Measurements from ENCODE around the gene IL17RB.

Gene IL17RB

GRCh38 chr3:53846134-53846850 is at the start of gene IL17RB, which contains the start of gene CHDH:
IL17RB (plus strand) TSS chr3:53846568; CDS start chr3:53846589, 21 bp downstream.
CHDH (minus strand) TSS chr3:53846419; CDS start chr3:53824008, 22,411 bp downstream.
- FAIRE-seq (no peak), DNase-seq (ENCODE audit: low spot score) (peak; percentile 61)

DNA sequence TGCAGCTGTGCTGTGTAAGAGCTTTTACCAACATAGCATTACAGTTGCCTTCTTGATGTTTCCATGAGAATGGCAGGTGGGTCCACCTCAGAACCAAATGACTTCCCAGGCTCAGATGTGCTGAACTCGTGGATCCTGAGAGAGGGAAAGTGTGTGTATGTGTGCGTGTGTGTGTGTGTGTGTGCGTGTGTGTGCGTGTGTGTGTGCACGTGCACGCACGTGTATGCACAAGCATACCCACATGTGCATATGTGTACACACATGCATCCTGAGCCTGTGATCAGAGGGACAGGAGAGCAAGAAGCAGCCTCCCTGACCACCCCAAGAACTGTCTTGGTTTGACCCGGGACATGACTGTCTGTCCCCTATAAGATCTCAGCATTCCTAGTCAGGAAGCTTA is 48.2 kb upstream of the IL17RB start:
- FAIRE-seq, result peak; percentile 97

GRCh38 chr3:53799338-53799865 is 47.0 kb upstream of the IL17RB start:
- no peak for FAIRE-seq
- no peak for DNase-seq (ENCODE audit: low spot score)

More for the DNA sequence above, 48.2 kb upstream of the IL17RB start:
- no peak for DNase-seq (ENCODE audit: low spot score)

DNA sequence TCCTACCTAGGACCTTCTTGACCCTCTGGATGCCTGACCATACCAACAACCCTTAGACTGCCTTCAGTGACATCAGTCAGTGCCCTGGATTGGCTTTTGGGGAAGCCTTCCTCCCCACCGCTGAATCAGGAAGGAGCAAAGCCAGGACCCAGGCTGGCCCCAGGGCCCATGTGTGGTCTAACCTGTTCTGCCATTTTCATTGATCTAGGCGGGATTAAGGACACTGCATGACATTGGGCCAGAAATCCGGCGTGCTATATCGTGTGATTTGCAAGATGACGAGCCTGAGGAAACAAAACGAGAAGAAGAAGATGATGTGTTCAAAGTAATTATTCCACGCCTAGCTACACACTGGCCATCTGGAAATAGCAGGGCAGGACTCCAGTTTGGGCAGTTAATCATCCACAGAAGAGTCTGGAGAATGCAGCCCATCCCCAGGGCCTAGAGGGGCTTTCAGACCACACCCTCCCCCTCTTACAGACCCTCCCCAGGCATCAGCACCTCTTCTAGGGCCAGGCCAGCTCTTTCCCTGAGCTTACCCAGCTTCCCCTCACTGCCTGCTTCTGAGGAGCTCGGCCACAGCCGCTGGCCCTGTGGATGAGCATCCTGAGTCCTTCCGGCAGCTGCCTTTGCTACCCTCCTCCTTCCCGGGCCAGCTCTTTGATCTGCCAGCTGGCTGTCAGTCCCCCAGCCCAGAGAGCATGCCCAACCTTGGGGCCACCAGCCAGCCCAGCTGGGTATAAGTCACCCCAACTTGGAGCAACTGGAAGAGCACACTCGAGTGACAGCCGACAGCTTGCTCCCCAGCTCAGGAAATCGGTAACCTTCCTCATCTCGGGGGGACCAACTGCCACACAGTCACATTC is 46.1 kb upstream of the IL17RB start:
- FAIRE-seq, result no peak
- DNase-seq (ENCODE audit: low spot score), result no peak

- FAIRE-seq (no peak), DNase-seq (ENCODE audit: low spot score) (no peak)
Observed at GRCh38 chr3:53801319-53801718, 45.0 kb upstream of the IL17RB start.

DNA sequence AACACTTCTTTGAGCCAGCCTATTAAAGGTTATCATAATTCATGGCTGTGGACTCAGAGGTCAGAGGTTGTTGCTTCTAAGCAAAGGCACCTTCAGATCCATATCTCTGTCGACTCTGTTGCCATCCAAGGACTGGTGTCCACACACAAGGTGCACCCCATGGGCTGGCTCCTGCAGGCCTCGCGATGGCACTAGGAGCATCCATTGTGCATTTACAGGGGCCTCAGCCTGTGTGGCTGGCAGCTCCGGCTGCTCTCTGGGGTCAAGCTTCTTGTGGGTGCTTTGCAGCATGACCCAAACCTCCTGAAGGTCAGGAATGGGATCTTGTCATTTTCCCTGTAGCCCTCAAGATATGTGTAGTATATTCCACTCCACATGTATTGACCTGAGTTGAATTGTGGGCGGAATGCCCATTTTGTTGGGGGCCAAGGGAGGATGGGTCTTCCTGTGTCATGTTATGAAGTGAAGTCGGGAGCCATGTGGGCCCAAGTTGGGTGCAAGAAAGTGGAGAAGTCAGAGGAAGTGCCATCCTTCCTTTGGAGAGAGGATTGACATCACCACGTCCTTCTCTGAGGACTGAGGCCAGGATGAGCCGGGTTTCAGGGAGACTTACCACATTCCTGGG is 44.0 kb upstream of the IL17RB start:
- DNase-seq (ENCODE audit: low spot score) (no peak), FAIRE-seq (no peak)

GRCh38 chr3:53803124-53803815 is 43.1 kb upstream of the IL17RB start:
- FAIRE-seq (no peak), DNase-seq (ENCODE audit: low spot score) (no peak)

DNA sequence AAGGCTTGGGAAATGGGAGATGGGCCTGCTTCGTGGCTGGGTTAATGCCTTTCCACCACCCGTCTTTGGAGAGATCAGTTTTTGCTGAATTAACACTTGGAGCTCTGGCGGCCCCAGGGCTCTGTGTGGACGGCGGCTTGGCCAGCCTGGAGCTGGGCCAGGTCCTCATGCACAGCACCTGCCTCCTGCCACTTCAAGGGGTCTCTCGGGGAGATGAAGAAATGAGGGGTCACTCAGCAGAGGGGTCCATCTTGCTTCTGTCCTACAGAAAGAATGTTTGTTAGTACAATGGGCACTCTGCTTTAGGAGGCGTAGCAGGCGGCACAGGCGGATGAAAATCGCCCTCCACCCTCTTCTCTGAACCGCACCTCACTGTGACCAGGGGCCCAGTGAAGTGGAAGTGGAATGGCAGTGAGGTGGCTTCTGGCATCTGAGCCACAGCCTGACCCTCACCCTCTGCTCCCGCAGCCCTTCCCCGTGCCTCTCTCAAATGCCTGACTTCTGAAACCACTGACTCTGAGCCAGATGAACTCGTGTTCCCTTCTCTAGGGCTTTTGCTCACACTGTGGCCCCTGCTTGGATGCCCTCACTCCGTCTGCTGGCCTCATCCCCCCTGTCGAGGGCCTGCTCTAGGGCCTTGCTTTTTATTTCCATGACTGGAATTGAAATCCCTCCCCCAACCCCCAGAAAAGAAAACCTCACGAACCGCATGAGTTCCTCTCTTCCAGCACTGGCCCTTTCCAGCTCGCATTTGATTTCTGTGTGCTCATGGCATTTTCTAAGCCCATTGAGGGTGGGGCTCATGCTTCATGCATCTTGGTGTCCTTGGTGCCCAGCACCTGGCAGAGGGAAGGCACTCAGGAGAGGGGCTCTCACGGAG is 42.3 kb upstream of the IL17RB start:
- FAIRE-seq (no peak), DNase-seq (ENCODE audit: low spot score) (no peak)

DNA sequence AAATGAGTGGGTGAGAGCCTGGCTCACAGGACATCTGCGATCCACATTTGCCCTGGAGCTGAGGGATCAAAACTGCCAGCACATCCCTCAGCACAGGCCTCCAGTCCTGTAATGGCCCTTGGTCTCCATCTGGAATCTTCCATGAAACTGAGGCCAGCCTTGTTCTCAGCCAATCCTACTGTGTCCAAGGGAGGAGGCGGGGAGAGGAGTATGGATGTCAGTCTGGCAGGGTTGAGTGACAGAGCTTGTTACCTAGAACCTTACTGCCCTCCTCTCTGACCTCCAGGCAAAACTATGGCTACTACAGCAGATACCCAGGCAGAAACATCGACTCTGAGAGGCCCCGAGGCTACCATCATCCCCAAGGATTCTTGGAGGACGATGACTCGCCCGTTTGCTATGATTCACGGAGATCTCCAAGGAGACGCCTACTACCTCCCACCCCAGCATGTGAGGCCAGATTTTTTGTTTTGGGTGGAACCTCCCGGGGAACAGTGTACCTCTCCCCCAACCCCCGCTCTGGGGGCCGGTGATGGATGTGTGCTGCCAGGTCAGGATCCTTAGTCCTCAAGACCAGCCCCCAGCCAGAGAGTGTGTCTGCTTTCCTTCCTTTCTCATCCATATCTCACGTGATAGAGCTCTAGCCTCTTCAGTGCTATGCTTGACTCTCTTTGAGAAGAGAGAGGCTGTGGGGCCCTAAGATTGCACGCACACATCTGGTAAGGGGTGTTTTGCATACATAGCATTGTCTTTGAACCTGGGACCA is 41.5 kb upstream of the IL17RB start:
- FAIRE-seq, result no peak
- DNase-seq (ENCODE audit: low spot score), result peak; percentile 66

- no peak for DNase-seq (ENCODE audit: low spot score)
Observed at GRCh38 chr3:53805463-53806159, 40.8 kb upstream of the IL17RB start.

DNA sequence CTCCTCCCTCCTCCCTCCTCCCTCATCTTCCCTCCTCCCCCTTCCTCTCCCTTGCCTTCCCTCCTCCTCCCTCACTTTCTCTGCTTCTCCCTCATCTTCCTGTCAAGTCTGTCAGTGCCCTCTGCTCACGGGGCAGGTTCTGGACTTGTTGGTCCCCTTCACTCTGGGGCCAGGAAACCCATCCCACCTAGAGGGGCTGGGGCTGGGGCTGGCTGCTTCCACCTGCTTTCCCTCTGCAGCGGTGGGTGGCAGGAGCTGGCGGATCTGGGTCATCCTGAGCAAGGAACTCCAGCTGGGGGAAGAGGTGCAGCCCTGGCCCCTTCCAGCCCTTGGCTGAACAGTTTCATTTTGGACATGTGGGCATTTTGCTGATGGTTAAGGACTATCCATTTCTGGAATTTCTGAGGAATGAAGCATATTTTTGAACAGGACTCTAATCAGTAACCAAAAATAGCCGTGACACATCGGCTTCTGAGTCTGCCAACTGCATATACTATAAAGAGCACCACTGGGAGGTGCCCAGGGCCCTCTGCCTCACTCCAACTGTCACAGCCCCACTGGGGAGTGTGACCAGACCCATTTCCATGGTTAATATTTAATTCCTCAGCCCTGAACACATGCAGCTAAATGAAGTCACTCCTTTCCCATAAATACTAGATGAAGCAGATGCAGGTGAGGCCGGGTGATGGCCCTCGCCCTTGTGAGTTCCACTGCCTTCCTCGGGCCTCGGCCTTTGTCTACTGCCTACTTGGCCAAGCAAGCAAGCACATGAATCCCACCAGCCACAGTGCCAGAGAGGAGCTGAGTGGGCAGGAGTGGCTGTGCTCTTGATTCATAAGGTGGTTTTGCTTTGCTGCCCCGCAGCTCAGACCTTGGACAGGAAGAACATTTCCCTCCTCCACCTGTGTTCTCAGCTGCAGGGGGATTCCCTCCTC is 39.9 kb upstream of the IL17RB start:
- FAIRE-seq (no peak), DNase-seq (ENCODE audit: low spot score) (peak; percentile 40)

More at GRCh38 chr3:53805463-53806159, 40.8 kb upstream of the IL17RB start:
- FAIRE-seq, result peak; percentile 63

DNA sequence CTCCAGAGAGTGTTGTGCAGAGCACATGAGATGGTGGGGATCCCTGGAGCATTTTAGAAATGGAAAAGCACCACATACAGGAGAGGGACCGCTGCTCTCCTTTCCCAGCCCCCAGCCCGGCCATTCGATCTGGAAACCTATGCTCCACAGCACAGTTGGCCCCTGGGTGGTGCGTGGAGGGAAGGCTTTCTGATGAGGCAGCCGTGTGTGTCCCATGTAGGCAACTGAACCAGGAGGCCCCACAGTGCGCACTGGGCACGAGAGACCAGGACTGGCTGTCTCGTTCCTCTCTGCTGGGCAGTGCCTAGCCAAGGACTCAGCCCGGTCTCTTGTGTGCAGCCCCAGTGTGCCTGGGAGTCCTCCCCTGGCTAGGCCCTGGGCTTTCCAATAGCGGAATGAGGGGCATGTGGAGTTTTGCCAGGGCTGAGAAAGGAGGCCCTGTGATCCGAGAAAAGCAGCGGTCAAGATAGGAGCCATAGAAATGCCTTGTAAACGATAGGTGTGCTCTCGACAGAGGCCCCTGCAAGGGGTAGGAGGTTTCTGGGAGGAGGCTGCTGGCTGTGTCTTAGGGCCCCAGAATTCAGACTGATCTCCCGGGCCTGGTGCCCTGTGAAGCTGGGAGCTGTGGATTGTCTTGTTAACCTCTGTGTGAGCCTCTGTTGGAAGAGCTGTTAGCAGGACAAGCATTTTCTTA is 39.1 kb upstream of the IL17RB start:
- DNase-seq (ENCODE audit: low spot score) (no peak), FAIRE-seq (no peak)

GRCh38 chr3:53808496-53808895 is 37.9 kb upstream of the IL17RB start:
- DNase-seq (ENCODE audit: low spot score) (no peak), FAIRE-seq (no peak)

- DNase-seq (ENCODE audit: low spot score) (no peak), FAIRE-seq (no peak)
Observed at GRCh38 chr3:53809267-53809666, 37.1 kb upstream of the IL17RB start.

DNA sequence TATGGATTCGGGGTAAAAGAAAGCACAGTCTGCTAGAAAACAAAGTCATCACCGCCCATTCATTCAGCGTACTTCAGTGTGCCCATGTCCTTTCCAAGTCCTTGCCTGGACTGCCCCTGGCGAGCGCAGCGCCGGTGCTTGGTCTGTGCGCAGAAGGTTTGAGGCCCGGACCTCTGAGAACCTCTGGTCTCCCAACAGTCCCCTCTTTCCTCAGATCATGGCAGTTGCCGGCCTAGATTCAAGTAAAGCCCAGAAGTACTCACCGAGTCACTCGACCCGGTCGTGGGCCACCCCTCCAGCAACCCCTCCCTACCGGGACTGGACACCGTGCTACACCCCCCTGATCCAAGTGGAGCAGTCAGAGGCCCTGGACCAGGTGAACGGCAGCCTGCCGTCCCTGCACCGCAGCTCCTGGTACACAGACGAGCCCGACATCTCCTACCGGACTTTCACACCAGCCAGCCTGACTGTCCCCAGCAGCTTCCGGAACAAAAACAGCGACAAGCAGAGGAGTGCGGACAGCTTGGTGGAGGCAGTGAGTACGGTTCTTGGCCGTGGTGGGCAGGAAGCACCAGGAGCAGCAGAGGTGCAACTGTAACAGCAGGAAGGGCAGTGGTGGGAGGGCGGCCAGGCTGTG is 36.5 kb upstream of the IL17RB start:
- DNase-seq (ENCODE audit: low spot score), result no peak
- no peak for FAIRE-seq

- DNase-seq (ENCODE audit: low spot score) (no peak), FAIRE-seq (no peak)
Observed at GRCh38 chr3:53811143-53811927, 35.0 kb upstream of the IL17RB start.

Data from urothelium cell line (cell line).